ENCODE results near the gene POU3F1.
"Not testable (repeated sequence)": the region's sequence is repeated elsewhere in the genome, so short reads cannot be mapped to it uniquely, and the experiment has no call there.

The POU3F1 gene

GRCh38 chr1:38047603-38048141, 1.1 kb upstream of the POU3F1 start:
- DNase-seq (ENCODE audit: low spot score), result no peak

- DNase-seq (ENCODE audit: low spot score), result peak; percentile 91
These were observed 450 bp upstream of the POU3F1 start for GRCh38 chr1:38046884-38047602.

DNA sequence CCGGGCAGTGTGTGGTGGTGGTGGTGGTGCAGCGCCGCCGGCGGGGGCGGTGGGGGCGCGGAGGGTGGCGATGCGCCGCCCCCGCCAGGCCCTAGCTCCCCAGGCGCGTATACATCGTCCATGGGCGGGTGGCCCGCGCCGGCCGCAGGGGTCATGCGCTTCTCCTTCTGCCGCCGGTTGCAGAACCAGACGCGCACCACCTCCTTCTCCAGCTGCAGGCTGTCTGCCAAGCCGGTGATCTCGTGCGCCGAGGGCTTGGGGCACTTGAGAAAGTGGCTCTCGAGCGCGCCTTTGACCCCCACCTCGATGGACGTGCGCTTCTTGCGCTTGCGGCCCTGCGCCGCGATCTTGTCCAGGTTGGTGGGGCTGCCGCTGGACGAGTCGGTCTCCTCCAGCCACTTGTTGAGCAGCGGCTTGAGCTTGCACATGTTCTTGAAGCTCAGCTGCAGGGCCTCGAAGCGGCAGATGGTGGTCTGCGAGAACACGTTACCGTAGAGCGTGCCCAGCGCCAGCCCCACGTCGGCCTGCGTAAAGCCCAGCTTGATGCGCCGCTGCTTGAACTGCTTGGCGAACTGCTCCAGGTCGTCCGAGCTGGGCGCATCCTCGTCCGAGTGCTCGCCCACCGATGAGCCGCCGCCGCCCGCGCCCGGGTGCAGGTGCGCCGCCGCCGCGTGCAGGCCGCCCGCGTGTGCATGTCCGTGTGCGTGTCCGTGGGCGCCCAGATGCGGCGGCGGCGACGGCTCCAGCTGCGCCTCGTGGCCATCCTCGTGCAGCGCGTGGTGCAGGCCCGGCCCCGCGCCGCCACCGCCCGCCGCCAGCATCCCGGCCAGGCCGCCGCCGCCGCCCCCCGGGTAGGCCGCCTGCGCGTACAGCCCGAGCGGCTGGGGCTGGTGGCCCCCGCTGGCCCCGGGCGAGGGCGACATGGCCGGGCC, 926 bp downstream of the POU3F1 start:
- DNase-seq (ENCODE audit: low spot score), result no peak

DNA sequence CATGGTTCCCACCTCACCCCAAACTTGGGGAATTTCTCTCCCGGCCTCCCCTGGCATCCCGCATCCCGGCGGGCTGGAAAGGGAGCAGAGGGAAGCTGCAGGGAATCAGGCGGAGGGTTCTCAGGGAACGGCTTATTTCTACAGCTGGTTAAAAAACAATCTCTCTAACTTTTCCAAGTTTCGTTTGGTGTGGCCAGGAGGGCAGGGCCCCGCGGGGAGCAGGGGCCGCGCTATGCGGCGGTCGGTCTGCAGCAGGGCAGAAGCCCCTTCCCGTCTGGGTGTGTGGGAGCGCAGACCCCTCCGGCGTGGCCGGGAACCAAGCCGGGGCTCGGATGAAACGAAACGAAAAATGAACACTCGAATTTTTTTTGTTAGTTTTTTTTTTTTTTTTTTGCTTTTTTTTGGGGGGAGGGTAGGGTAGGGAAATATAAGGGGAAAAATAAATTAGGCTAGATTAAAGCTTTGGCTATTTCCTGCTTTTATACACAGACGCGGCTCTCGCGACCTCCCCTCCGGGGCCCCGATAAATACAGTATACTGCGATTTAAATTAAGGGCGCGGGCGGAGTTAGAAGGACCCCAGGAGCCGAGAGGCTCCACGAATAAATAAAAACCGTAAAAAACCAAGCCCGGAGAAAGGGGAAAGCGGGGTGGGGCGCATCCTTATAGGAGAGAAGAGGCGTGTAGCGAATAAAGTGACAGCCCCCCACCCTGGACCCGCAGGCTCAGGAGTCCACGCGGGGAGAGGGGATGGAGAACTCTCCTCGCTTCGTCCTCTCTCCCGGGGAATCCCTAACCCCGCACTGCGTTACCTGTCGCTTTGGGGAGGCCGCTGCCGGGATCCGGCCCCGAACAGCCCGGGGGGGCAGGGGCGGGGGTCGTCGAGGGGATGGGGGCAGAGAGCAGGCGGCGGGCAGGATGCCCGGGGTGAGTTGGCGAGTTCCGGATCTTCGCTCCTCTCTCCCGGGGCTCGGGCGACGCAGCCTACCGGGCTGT, 2.1 kb downstream of the POU3F1 start:
- DNase-seq (ENCODE audit: low spot score), result no peak

- no peak for DNase-seq (ENCODE audit: low spot score)
These were observed 3.4 kb downstream of the POU3F1 start for GRCh38 chr1:38043036-38043747.

GRCh38 chr1:38041936-38042834, 4.4 kb downstream of the POU3F1 start:
- no peak for DNase-seq (ENCODE audit: low spot score)

DNA sequence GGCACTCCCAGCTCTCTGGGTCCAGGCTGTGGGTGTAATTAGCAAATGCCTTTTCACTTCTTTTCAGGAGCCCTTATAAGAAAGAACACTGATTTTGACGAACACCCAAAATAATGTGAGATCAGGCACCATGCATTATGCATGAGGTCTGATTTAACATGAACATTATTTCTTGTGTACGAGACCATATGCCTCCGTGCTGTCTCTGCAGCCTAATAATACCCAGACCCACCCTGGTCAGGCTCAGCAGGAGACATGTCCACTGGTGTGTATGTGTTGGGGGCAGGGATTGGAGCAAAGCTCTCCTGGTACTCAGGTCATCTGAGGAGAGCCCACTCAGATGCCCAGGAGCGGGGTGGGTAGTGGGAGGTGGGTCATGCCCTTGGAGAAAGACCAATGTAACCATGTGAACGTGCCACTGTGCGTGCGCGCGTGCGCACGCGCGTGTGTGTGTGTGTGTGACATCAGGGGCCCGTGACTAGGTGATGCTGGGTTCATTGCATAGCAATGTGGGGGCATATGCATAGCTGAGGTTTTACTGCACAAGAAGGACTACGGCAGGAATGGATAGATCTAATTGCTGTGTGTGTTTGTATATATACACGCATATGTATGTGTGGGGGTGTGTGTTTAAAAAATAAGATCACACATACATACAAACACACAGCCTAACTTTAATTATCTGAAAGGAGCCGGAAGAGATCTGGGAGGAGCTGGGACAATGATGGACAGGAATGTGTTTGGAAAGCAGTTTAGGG, 7.1 kb downstream of the POU3F1 start:
- no peak for DNase-seq (ENCODE audit: low spot score)

- no peak for DNase-seq (ENCODE audit: low spot score)
These were observed 7.7 kb downstream of the POU3F1 start for GRCh38 chr1:38038861-38039260.

GRCh38 chr1:38037221-38037939, 9.2 kb downstream of the POU3F1 start:
- DNase-seq (ENCODE audit: low spot score), result peak; percentile 33

DNA sequence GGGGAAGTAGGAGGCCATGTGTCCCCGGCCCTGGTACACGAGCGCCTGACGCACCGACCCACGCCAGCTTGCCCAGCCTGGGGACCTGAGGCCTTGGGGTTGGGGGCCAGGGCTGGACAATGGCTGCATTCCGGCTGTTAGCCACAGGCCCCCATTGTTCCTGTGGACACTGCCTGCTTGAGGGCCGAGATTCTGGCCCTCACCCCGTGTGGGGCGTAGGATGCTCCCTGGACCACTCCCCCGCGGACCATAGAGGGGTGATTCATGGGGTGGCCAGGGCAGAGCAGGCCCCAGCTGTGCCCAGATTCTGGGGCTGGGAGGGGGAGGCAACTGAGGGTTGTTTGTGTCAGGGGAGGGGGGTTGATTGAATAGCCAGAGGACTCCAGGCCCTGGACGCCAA, 11.7 kb downstream of the POU3F1 start:
- no peak for DNase-seq (ENCODE audit: low spot score)

DNA sequence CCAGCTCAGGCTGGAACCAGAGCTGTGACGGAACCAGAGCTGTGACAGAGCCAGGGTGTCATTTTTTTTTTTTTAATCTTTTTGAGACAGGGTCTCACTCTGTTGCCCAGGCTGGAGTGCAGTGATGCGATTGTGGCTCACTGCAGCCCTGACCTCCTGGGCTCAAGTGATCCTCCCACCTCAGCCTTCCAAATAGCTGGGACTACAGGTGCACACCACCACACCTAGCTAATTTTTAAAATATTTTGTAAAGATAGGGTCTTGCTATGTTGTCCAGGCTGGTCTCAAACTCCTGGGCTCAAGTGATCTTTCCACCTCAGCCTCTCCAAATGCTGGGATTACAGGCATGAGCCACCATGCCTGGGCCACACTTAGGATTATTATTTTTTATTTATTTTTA, 13.6 kb downstream of the POU3F1 start:
- not testable (repeated sequence) for DNase-seq (ENCODE audit: low spot score)

DNA sequence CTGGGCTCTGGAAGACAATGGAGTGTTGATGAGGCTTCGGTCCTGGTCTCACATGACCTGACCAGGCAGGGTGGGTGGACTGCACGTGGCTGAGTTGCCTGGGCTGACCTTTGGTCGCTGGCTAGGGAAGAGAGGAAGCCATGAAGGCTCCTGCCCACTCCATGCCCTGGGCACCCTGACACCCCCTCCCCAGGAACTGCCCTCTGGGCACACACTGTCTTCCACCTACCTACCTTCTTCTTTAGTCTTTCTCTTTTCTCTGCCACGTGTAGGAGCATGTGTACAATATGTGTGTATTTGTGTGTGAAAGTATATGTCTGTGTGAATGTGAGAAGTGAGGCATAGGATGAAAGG, 15.1 kb downstream of the POU3F1 start:
- no peak for DNase-seq (ENCODE audit: low spot score)

DNA sequence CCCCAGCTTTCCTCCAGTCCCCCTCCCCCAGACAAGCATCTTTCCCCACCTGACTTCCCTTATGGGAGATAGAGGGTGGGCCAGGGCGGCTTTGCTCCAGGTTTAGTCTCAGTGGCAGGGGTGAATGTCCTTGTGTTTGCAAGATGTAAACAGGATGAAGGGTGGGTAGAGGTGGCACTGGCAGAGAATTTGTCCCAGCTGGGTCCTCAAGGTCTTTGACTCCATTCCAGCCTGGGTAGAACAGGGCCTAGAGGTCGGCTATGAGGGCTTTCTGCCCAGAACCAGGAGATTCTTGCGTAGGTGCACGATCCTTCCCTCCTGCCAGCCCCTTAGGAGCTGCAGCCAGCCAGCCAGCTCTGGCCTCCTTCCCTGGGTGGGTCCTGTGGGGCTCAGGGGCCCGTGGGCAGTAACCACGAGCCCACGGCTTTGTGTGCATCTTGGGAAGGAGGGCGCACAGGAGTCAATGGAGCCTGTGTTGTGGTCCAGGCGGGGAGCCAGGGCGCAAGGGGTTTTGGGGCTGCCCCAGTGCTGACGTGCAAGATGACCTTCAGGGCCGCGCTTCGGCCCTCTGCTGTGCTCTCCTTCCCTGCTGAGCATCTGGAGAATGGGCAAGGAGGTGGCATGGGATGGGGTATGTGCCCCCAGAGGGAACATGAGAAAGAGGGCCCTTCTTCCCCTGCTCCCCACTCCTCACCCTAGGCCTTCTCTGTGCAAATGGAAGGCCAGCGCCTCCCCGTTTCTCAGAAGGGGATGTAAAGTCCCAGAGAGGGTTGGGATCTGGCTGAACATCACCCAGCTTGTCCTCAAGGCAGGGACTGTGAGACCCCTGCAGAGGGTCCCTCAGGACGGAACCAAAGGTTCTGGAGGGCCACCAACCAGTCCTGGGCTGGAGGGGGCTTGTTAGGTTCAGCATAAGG, 15.7 kb downstream of the POU3F1 start:
- no peak for DNase-seq (ENCODE audit: low spot score)

- DNase-seq (ENCODE audit: low spot score), result no peak
These were observed 16.7 kb downstream of the POU3F1 start for GRCh38 chr1:38029685-38030511.

DNA sequence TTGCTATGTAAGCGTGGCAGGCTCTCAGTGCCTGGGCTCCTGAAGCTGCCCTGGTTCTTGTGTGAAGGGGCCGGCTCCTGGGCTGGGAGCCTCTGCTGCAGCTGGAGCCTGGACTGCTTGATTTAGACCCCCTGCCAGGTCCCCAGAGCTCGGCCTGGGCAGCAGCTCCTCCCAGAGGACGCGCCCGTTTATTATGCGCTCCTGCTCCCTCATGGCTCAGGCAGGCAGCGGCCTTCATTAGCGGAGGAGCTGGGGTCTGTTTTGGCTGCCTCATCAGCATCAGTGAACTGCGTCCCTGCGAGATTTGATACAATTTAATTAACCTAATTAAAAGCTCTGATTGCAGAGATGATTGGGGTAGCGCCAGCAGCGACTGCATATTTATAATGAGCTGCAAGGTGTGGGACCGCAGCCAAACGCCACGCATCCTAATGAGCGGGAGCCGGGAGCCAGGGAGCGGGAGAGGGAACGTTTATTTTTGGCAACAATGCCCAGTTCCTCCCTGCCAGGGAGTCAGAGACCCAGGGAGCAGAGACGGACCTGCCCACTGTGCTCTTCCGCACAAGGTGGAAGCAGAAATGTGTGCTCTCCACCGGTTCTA, 17.4 kb downstream of the POU3F1 start:
- DNase-seq (ENCODE audit: low spot score), result no peak

DNA sequence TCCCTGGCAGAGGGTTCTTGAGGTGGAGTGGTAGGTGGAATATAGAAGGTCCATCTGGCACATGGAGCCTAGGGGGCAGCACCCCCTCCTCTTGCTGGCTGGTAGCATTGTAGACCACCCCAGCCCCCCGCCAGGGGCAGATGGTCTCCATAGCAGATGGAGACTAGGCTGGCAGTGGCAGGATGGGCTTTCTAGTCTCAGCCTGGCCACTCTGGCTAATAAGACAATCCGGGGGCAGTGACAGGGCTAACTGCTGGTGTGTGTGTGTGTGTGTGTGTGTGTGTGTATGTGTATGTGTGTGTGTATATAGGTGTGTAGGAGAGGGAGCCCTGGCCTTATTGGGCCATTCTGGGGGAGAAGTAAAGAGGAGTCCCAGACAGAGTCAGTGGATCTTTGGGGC, 17.9 kb downstream of the POU3F1 start:
- no peak for DNase-seq (ENCODE audit: low spot score)

All from germinal center (tissue), 1 donor.